GM12873 (cell line): ENCODE data around the gene CHRM2.

Source experiments
- CTCF ChIP-seq: IDR thresholded peaks from 2 replicates; pipeline ENCODE4 v1.5.1; 2012; ENCODE audit warnings: low read depth, mild to moderate bottlenecking, moderate library complexity, low read length, control low read depth; ENCODE audit not compliant: insufficient read depth; ENCODE audit errors: missing control alignments

CHRM2 gene

GRCh38 chr7:136940917-136941316 lies 72.5 kb downstream of the CHRM2 start:
- no peak for TF ChIP-seq CTCF

GRCh38 chr7:136941816-136942215 lies 73.4 kb downstream of the CHRM2 start:
- TF ChIP-seq CTCF: no peak

DNA sequence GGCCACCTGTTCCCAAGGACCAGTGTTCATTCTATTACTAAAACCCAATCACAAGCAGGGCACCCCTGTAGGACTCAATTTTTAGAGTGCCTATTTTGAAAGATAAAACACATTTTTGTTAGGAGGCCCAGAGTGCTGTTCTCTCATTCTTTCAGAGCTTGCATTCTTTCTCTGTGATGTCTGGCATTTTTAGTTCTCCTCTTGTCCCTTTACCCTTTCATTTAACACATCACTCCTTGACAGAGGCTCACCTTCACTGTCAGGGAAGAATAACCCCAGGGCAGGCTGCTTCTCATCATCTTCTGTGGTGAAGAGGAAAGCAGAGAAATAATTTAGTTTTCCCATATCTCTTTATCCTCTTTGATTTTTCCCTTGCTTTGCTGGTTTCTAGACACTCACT lies 73.9 kb downstream of the CHRM2 start:
- no peak for TF ChIP-seq CTCF

GRCh38 chr7:136942994-136943393 lies 74.5 kb downstream of the CHRM2 start:
- no peak for TF ChIP-seq CTCF

DNA sequence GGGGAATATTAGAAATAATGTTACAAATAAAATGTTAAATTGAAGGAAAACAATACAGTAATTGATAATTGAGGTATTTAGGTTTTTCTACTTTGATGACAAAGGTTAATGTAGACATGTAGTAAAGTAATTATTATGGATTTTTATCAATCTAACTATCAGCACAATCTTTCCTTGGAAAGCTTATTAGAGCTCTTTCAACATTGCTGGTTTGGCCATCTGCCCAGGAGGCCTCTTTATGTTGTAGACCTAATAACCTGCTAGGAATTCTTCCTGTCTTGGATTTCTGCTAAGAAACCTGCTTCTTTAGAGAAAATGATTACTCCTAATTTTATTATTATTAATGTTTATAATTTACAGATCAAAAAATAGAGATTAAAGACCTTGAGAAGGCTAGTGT lies 78.9 kb downstream of the CHRM2 start:
- TF ChIP-seq CTCF: no peak

GRCh38 chr7:136950331-136950730 lies 81.9 kb downstream of the CHRM2 start:
- TF ChIP-seq CTCF: no peak

DNA sequence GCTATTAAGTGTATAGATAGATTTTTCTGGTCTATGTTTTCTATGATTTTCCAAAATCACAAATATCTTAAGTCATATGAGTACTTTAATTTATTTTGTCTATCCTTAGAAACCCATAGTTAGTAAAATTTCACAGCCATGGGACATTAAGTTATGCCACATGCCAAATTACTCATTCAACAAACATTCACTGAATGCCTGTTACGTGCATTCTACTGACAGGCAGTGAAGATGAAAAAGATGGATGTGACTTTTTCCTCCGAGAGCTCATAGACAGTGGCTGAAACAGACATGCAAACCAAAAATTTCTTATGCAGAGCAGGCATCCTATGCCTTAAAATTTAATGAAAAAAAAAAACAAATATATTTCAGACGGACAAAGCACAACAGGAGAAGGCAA lies 84.9 kb downstream of the CHRM2 start:
- no peak for TF ChIP-seq CTCF

DNA sequence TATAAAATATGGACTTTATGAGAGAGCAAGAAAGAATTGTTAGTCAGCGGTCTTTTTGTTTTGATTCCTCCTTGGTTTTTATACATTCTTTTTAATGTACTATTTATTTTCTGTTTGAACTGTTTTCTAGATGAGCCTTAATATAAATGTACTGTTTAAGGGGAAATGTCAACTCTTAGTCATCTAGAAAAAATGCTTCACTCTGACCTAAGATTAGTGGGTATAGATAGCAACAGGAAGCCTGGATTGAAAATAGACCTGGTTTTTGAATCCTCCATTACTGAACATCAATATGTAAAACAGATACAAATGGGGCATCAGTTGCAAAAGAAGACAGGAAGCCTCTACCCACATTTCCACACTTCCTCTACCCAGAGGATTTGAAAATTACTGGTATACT lies 87.8 kb downstream of the CHRM2 start:
- no peak for TF ChIP-seq CTCF
